Measurements from ENCODE around the gene PLAAT2. TPM values are rescaled to one million over a fixed set of nuclear protein-coding genes. Genes with fewer than 3 reads are reported as not detected.
A peak's percentile ranks its signal among the peaks of the same experiment; 100 is the strongest.

The PLAAT2 gene
- total and polyA plus RNA-seq, 2 of the 13 experiments (the other 11 are each of a cell fraction or from before 2014, with no cell fraction given), result 0.22 TPM; not detected in 1

GRCh38 chr11:63508009-63508408 lies 55.2 kb downstream of the PLAAT2 start (continued):
- TF ChIP-seq SIN3A (IDR thresholded peaks at IDR 0.05; ENCODE audit: borderline replicate concordance, low read depth, low read length) (no peak), ELF4 (CRISPR knock-in tag; IDR thresholded peaks at IDR 0.05; ENCODE audit: borderline replicate concordance) (no peak), SMC3 (IDR thresholded peaks at IDR 0.05; ENCODE audit: low read length) (peak; percentile 80), ZXDC (CRISPR knock-in tag; IDR thresholded peaks at IDR 0.05) (no peak), KDM2A (CRISPR knock-in tag; IDR thresholded peaks at IDR 0.05; ENCODE audit: borderline replicate concordance, low read depth) (0 out of 2 replicates have a peak, but pooled peaks have one; percentile 31), HNRNPH1 (optimal IDR thresholded peaks at IDR 0.05; ENCODE audit: low read depth, low read length) (no peak), RAD21 (CRISPR knock-in tag; IDR thresholded peaks at IDR 0.05) (peak; percentile 59; the same call in 1 of the 2 replicates), ZGPAT (CRISPR knock-in tag; IDR thresholded peaks at IDR 0.05) (no peak), NFKB2 (CRISPR knock-in tag; IDR thresholded peaks at IDR 0.05; ENCODE audit: borderline replicate concordance) (no peak), ZKSCAN1 (IDR thresholded peaks at IDR 0.05; ENCODE audit: low read length) (no peak), ZNF17 (CRISPR knock-in tag; IDR thresholded peaks at IDR 0.05) (no peak), THAP8 (CRISPR knock-in tag; IDR thresholded peaks at IDR 0.05; ENCODE audit: borderline replicate concordance) (no peak), ZNF550 (CRISPR knock-in tag; IDR thresholded peaks at IDR 0.05; ENCODE audit: borderline replicate concordance) (no peak), RBAK (CRISPR knock-in tag; IDR thresholded peaks at IDR 0.05) (no peak), GPBP1L1 (CRISPR knock-in tag; IDR thresholded peaks at IDR 0.05) (no peak)
- TF ChIP-seq, protein P1, sequence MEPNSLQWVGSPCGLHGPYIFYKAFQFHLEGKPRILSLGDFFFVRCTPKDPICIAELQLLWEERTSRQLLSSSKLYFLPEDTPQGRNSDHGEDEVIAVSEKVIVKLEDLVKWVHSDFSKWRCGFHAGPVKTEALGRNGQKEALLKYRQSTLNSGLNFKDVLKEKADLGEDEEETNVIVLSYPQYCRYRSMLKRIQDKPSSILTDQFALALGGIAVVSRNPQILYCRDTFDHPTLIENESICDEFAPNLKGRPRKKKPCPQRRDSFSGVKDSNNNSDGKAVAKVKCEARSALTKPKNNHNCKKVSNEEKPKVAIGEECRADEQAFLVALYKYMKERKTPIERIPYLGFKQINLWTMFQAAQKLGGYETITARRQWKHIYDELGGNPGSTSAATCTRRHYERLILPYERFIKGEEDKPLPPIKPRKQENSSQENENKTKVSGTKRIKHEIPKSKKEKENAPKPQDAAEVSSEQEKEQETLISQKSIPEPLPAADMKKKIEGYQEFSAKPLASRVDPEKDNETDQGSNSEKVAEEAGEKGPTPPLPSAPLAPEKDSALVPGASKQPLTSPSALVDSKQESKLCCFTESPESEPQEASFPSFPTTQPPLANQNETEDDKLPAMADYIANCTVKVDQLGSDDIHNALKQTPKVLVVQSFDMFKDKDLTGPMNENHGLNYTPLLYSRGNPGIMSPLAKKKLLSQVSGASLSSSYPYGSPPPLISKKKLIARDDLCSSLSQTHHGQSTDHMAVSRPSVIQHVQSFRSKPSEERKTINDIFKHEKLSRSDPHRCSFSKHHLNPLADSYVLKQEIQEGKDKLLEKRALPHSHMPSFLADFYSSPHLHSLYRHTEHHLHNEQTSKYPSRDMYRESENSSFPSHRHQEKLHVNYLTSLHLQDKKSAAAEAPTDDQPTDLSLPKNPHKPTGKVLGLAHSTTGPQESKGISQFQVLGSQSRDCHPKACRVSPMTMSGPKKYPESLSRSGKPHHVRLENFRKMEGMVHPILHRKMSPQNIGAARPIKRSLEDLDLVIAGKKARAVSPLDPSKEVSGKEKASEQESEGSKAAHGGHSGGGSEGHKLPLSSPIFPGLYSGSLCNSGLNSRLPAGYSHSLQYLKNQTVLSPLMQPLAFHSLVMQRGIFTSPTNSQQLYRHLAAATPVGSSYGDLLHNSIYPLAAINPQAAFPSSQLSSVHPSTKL (CRISPR knock-in tag; IDR thresholded peaks at IDR 0.05), result no peak
- TF ChIP-seq, protein P2, sequence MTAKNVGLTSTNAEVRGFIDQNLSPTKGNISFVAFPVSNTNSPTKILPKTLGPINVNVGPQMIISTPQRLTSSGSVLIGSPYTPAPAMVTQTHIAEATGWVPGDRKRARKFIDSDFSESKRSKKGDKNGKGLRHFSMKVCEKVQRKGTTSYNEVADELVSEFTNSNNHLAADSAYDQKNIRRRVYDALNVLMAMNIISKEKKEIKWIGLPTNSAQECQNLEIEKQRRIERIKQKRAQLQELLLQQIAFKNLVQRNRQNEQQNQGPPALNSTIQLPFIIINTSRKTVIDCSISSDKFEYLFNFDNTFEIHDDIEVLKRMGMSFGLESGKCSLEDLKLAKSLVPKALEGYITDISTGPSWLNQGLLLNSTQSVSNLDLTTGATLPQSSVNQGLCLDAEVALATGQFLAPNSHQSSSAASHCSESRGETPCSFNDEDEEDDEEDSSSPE (CRISPR knock-in tag; IDR thresholded peaks at IDR 0.05), result no peak
- TF ChIP-seq, protein P3, sequence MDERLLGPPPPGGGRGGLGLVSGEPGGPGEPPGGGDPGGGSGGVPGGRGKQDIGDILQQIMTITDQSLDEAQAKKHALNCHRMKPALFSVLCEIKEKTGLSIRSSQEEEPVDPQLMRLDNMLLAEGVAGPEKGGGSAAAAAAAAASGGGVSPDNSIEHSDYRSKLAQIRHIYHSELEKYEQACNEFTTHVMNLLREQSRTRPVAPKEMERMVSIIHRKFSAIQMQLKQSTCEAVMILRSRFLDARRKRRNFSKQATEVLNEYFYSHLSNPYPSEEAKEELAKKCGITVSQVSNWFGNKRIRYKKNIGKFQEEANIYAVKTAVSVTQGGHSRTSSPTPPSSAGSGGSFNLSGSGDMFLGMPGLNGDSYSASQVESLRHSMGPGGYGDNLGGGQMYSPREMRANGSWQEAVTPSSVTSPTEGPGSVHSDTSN (CRISPR knock-in tag; IDR thresholded peaks at IDR 0.05), result no peak
